ENCODE measurements around the gene ZNF213.

ZNF213 gene

GRCh38 chr16:3187798-3188674 lies 53.2 kb downstream of the ZNF213 start, which contains the start of gene OR1F1 (continued):
- TF ChIP-seq ZNF112 (tag by site-specific recombination; IDR thresholded peaks at IDR 0.05) (no peak), KLF10 (tag by site-specific recombination; IDR thresholded peaks at IDR 0.05) (peak; percentile 75), ZNF560 (tag by site-specific recombination; IDR thresholded peaks at IDR 0.05; ENCODE audit: borderline replicate concordance) (no peak), ZNF701 (tag by site-specific recombination; IDR thresholded peaks at IDR 0.05) (no peak), ZEB2 (tag by site-specific recombination; IDR thresholded peaks at IDR 0.05) (peak; percentile 87), ZNF280D (tag by site-specific recombination; IDR thresholded peaks at IDR 0.05) (no peak), ELK4 (IDR thresholded peaks at IDR 0.05; ENCODE audit: borderline replicate concordance, low read depth, low read length) (no peak), ZBTB26 (tag by site-specific recombination; optimal IDR thresholded peaks at IDR 0.05) (peak; percentile 42), ZNF660 (tag by site-specific recombination; IDR thresholded peaks at IDR 0.05) (peak; percentile 98), ZNF239 (tag by site-specific recombination; IDR thresholded peaks at IDR 0.05) (no peak), PRDM2 (tag by site-specific recombination; IDR thresholded peaks at IDR 0.05; ENCODE audit: borderline replicate concordance) (no peak), ZNF513 (tag by site-specific recombination; IDR thresholded peaks at IDR 0.05) (no peak), ZNF214 (tag by site-specific recombination; IDR thresholded peaks at IDR 0.05; ENCODE audit: borderline replicate concordance) (no peak), TRIM28 (IDR thresholded peaks at IDR 0.05; ENCODE audit: borderline replicate concordance, low read length) (no peak), MZF1 (tag by site-specific recombination; IDR thresholded peaks at IDR 0.05; ENCODE audit: borderline replicate concordance) (no peak)
- TF ChIP-seq, protein P1, sequence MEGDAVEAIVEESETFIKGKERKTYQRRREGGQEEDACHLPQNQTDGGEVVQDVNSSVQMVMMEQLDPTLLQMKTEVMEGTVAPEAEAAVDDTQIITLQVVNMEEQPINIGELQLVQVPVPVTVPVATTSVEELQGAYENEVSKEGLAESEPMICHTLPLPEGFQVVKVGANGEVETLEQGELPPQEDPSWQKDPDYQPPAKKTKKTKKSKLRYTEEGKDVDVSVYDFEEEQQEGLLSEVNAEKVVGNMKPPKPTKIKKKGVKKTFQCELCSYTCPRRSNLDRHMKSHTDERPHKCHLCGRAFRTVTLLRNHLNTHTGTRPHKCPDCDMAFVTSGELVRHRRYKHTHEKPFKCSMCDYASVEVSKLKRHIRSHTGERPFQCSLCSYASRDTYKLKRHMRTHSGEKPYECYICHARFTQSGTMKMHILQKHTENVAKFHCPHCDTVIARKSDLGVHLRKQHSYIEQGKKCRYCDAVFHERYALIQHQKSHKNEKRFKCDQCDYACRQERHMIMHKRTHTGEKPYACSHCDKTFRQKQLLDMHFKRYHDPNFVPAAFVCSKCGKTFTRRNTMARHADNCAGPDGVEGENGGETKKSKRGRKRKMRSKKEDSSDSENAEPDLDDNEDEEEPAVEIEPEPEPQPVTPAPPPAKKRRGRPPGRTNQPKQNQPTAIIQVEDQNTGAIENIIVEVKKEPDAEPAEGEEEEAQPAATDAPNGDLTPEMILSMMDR (tag by site-specific recombination; IDR thresholded peaks at IDR 0.05): no peak
- TF ChIP-seq, protein P2, sequence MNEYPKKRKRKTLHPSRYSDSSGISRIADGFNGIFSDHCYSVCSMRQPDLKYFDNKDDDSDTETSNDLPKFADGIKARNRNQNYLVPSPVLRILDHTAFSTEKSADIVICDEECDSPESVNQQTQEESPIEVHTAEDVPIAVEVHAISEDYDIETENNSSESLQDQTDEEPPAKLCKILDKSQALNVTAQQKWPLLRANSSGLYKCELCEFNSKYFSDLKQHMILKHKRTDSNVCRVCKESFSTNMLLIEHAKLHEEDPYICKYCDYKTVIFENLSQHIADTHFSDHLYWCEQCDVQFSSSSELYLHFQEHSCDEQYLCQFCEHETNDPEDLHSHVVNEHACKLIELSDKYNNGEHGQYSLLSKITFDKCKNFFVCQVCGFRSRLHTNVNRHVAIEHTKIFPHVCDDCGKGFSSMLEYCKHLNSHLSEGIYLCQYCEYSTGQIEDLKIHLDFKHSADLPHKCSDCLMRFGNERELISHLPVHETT (tag by site-specific recombination; IDR thresholded peaks at IDR 0.05): peak; percentile 86; the same call in 1 of the 2 replicates
- TF ChIP-seq, protein P3, sequence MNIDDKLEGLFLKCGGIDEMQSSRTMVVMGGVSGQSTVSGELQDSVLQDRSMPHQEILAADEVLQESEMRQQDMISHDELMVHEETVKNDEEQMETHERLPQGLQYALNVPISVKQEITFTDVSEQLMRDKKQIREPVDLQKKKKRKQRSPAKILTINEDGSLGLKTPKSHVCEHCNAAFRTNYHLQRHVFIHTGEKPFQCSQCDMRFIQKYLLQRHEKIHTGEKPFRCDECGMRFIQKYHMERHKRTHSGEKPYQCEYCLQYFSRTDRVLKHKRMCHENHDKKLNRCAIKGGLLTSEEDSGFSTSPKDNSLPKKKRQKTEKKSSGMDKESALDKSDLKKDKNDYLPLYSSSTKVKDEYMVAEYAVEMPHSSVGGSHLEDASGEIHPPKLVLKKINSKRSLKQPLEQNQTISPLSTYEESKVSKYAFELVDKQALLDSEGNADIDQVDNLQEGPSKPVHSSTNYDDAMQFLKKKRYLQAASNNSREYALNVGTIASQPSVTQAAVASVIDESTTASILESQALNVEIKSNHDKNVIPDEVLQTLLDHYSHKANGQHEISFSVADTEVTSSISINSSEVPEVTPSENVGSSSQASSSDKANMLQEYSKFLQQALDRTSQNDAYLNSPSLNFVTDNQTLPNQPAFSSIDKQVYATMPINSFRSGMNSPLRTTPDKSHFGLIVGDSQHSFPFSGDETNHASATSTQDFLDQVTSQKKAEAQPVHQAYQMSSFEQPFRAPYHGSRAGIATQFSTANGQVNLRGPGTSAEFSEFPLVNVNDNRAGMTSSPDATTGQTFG (tag by site-specific recombination; IDR thresholded peaks at IDR 0.05; ENCODE audit: borderline replicate concordance): no peak

All from HEK293 (cell line).